ENCODE results near the gene USP48. TPM values are rescaled to one million over a fixed set of nuclear protein-coding genes. Genes with fewer than 3 reads are reported as not detected.
"Not testable (repeated sequence)": the region's sequence is repeated elsewhere in the genome, so short reads cannot be mapped to it uniquely, and the experiment has no call there.

The USP48 gene
- total and polyA plus RNA-seq, 12 donors, result 13.8 to 45.0 (median 36.1) TPM

GRCh38 chr1:21782349-21782867 lies 541 bp downstream of the USP48 start:
- H3K9me3 ChIP-seq, result peaks cover 0 to 9% (median 0%) of the 10 kb centered on the region in 11 donors
- peak in 6 of 9 donors; percentile 19 to 55 (median 41) for TF ChIP-seq CTCF (IDR thresholded peaks at IDR 0.05)
- H3K27me3 ChIP-seq, result no peaks in the 10 kb centered on the region
- peak overlapping the region; percentile 92 to 100 (median 99) for H3K27ac ChIP-seq
- DNase-seq (peak in 1 of 2 donors; percentile 39), ATAC-seq (peak; percentile 13 to 51 (median 28))
- no peaks in the 10 kb centered on the region for H3K36me3 ChIP-seq
- intact Hi-C loops (cut with DNase I), result loop anchor here in 2 of 10 donors (10.0 kb wide), 1 partner anchor 182 kb away; no protein-coding TSS in a partner anchor
- H3K4me1 ChIP-seq, result peaks cover 4 to 35% (median 22%) of the 10 kb centered on the region in 9 donors
- 0% methylated on average over 37 of the region's 37 CpGs for WGBS, 2 donors
- H3K4me3 ChIP-seq, result peak overlapping the region; percentile 80 to 98 (median 94)

GRCh38 chr1:21781815-21782348 lies 1.1 kb downstream of the USP48 start:
- ATAC-seq (no peak), DNase-seq (no peak)
- 0 to 1% methylated on average over 17 of the region's 17 CpGs for WGBS, 2 donors
- intact Hi-C loops (cut with DNase I), result loop anchor here in 2 of 10 donors (10.0 kb wide), 1 partner anchor 183 kb away; no protein-coding TSS in a partner anchor
- Histone ChIP-seq H3K27me3 (no peaks in the 10 kb centered on the region), H3K36me3 (no peaks in the 10 kb centered on the region), H3K4me1 (peaks cover 4 to 35% (median 22%) of the 10 kb centered on the region in 9 donors), H3K9me3 (peaks cover 0 to 13% (median 0%) of the 10 kb centered on the region in 11 donors), H3K27ac (peak overlapping the region in 9 of 10 donors; percentile 92 to 100 (median 99)), H3K4me3 (peak overlapping the region; percentile 80 to 98 (median 94))
- no peak for TF ChIP-seq CTCF (IDR thresholded peaks at IDR 0.05)

- Histone ChIP-seq H3K4me3 (peak overlapping the region in 1 of 10 donors; percentile 7), H3K27ac (peak overlapping the region in 2 of 10 donors; percentile 20 to 22), H3K9me3 (peaks cover 0 to 13% (median 0%) of the 10 kb centered on the region in 11 donors), H3K36me3 (no peaks in the 10 kb centered on the region), H3K4me1 (peaks cover 4 to 50% (median 29%) of the 10 kb centered on the region in 9 donors), H3K27me3 (no peaks in the 10 kb centered on the region)
- no peak for DNase-seq
- WGBS, 2 donors, result 81 to 85% methylated on average over 12 of the region's 12 CpGs
- intact Hi-C loops (cut with DNase I), result loop anchor here in 2 of 10 donors (10.0 kb wide), 1 partner anchor 185 kb away; no protein-coding TSS in a partner anchor
- TF ChIP-seq CTCF (IDR thresholded peaks at IDR 0.05), result no peak
- no peak for ATAC-seq
Observed at GRCh38 chr1:21779613-21780521, 3.1 kb downstream of the USP48 start.

GRCh38 chr1:21778405-21778727 lies 4.6 kb downstream of the USP48 start:
- ATAC-seq (no peak), DNase-seq (no peak)
- no peak for TF ChIP-seq CTCF (IDR thresholded peaks at IDR 0.05)
- H3K9me3 ChIP-seq, result peaks cover 0 to 13% (median 0%) of the 10 kb centered on the region in 11 donors
- no peaks in the 10 kb centered on the region for H3K27me3 ChIP-seq
- H3K36me3 ChIP-seq, result no peaks in the 10 kb centered on the region
- 94 to 95% methylated on average over 2 of the region's 2 CpGs for WGBS, 2 donors
- no peak overlapping the region for H3K4me3 ChIP-seq
- H3K4me1 ChIP-seq, result peaks cover 4 to 53% (median 34%) of the 10 kb centered on the region in 9 donors
- no peak overlapping the region for H3K27ac ChIP-seq
- intact Hi-C loops (cut with DNase I), result no loop called here

GRCh38 chr1:21776925-21777324 lies 6.0 kb downstream of the USP48 start:
- H3K36me3 ChIP-seq; H3K27me3 ChIP-seq; H3K4me3 ChIP-seq; intact Hi-C loops (cut with DNase I); H3K27ac ChIP-seq; ATAC-seq; DNase-seq: not testable (repeated sequence)
- peaks cover 0 to 13% (median 0%) of the 10 kb centered on the region in 11 donors for H3K9me3 ChIP-seq
- peaks cover 4 to 66% (median 32%) of the 10 kb centered on the region in 9 donors for H3K4me1 ChIP-seq
- WGBS, 2 donors, result 85 to 93% methylated on average over 5 of the region's 5 CpGs

All from heart right ventricle (tissue), 16 donors.